Suprapubic skin (tissue), 4 donors: Measurements from ENCODE around the gene COL5A1. TPM values are rescaled to one million over a fixed set of nuclear protein-coding genes. Genes with fewer than 3 reads are reported as not detected.
"Not testable (repeated sequence)": the region's sequence is repeated elsewhere in the genome, so short reads cannot be mapped to it uniquely, and the experiment has no call there.

Experiments
- DNase-seq, 2 donors: peaks; one replicate each; pipeline ENCODE4 v3.0.0-alpha.2; 2019; ENCODE audit warnings: low spot score in 2 of 2
- H3K27ac ChIP-seq: fragments of 200-600 bp; sonication (generic); one replicate; pipeline ENCODE4 v1.5.1; 2019
- H3K27me3 ChIP-seq: fragments of 200-600 bp; sonication (generic); one replicate; pipeline ENCODE4 v1.5.1; 2019
- H3K36me3 ChIP-seq: fragments of 200-600 bp; sonication (generic); one replicate; pipeline ENCODE4 v1.5.1; 2019
- H3K4me1 ChIP-seq: fragments of 200-600 bp; sonication (generic); one replicate; pipeline ENCODE4 v1.5.1; 2019
- H3K4me3 ChIP-seq: fragments of 200-600 bp; sonication (generic); one replicate; pipeline ENCODE4 v1.5.1; 2019; ENCODE audit warnings: mild to moderate bottlenecking
- H3K9me3 ChIP-seq: fragments of 200-600 bp; sonication (generic); one replicate; pipeline ENCODE4 v1.5.1; 2019
- CTCF ChIP-seq, 2 donors: fragments of 200-600 bp in 1 of 2; fragments of 450-650 bp in 1 of 2; sonication (generic) in 1 of 2; IDR thresholded peaks; one replicate each; pipeline ENCODE4 v1.5.1; 2016 to 2019; ENCODE audit warnings: antibody characterized with exemption in 2 of 2, mild to moderate bottlenecking in 1 of 2, moderate library complexity in 1 of 2
- EP300 ChIP-seq: sonication (generic); formaldehyde crosslinking; IDR thresholded peaks from one replicate; pipeline ENCODE4 v1.6.1; 2017; ENCODE audit warnings: antibody characterized with exemption
- POLR2A ChIP-seq, 2 donors: fragments of 450-650 bp; IDR thresholded peaks; one replicate each; pipeline ENCODE4 v1.6.1; 2017; ENCODE audit warnings: antibody characterized with exemption in 2 of 2, mild to moderate bottlenecking in 2 of 2, moderate library complexity in 2 of 2
- POLR2AphosphoS5 ChIP-seq, 3 donors: sonication (generic); formaldehyde crosslinking; IDR thresholded peaks; one replicate each; pipeline ENCODE4 v1.6.1; 2017; ENCODE audit warnings: antibody characterized with exemption in 3 of 3
- WGBS: methylation state at CpG from one replicate; pipeline ENCODE4 v1.1.5; 2018; 5-methylcytosine and 5-hydroxymethylcytosine counted together
- total RNA-seq, 4 donors: library from RNA; depleted of rRNA; stranded (reverse); fragments of >200 nt; gene quantifications; one replicate each; pipeline ENCODE4 v1.1.0, GENCODE V29; 2016

Gene COL5A1
- total RNA-seq, 4 donors from 2014 or later = 8.6 to 16.5 (median 15.4) TPM

GRCh38 chr9:134681061-134681661 lies 39.6 kb downstream of the COL5A1 start:
- Histone ChIP-seq H3K4me3 (no peak overlapping the region), H3K27me3 (no peaks in the 10 kb centered on the region), H3K27ac (no peak overlapping the region), H3K9me3 (no peaks in the 10 kb centered on the region), H3K4me1 (peaks cover 14% of the 10 kb centered on the region), H3K36me3 (no peaks in the 10 kb centered on the region)
- 66% methylated on average over 14 of the region's 22 CpGs for WGBS
- TF ChIP-seq POLR2AphosphoS5 (IDR thresholded peaks at IDR 0.05) = no peak
- TF ChIP-seq EP300 = no peak
- no peak for TF ChIP-seq POLR2A (IDR thresholded peaks at IDR 0.05)
- TF ChIP-seq CTCF (IDR thresholded peaks at IDR 0.05) = no peak
- DNase-seq = no peak

- H3K4me1 ChIP-seq = peaks cover 14% of the 10 kb centered on the region
- no peak overlapping the region for H3K27ac ChIP-seq
- H3K9me3 ChIP-seq = no peaks in the 10 kb centered on the region
- H3K27me3 ChIP-seq = no peaks in the 10 kb centered on the region
- WGBS = 88% methylated on average over 8 of the region's 15 CpGs
- TF ChIP-seq CTCF (IDR thresholded peaks at IDR 0.05) (no peak), POLR2A (IDR thresholded peaks at IDR 0.05) (no peak)
- DNase-seq = no peak
- H3K36me3 ChIP-seq = no peaks in the 10 kb centered on the region
- H3K4me3 ChIP-seq = no peak overlapping the region
These were observed 40.4 kb downstream of the COL5A1 start for GRCh38 chr9:134682026-134682425.

GRCh38 chr9:134682651-134683364 lies 41.2 kb downstream of the COL5A1 start:
- H3K27me3 ChIP-seq = no peaks in the 10 kb centered on the region
- peaks cover 14% of the 10 kb centered on the region for H3K4me1 ChIP-seq
- H3K4me3 ChIP-seq = no peak overlapping the region
- 91% methylated on average over 23 of the region's 25 CpGs for WGBS
- no peaks in the 10 kb centered on the region for H3K9me3 ChIP-seq
- TF ChIP-seq CTCF (IDR thresholded peaks at IDR 0.05) (no peak), POLR2AphosphoS5 (IDR thresholded peaks at IDR 0.05) (no peak), EP300 (no peak), POLR2A (IDR thresholded peaks at IDR 0.05) (no peak)
- DNase-seq = no peak
- H3K36me3 ChIP-seq = no peaks in the 10 kb centered on the region
- H3K27ac ChIP-seq = no peak overlapping the region

GRCh38 chr9:134683714-134684374 lies 42.2 kb downstream of the COL5A1 start:
- no peak for TF ChIP-seq POLR2A (IDR thresholded peaks at IDR 0.05)
- TF ChIP-seq CTCF (IDR thresholded peaks at IDR 0.05) = no peak
- no peak for TF ChIP-seq EP300
- TF ChIP-seq POLR2AphosphoS5 (IDR thresholded peaks at IDR 0.05) = no peak

GRCh38 chr9:134684375-134684723 lies 42.7 kb downstream of the COL5A1 start:
- H3K9me3 ChIP-seq = no peaks in the 10 kb centered on the region
- H3K36me3 ChIP-seq = no peaks in the 10 kb centered on the region
- peaks cover 12% of the 10 kb centered on the region for H3K4me1 ChIP-seq
- DNase-seq = no peak
- H3K4me3 ChIP-seq = no peak overlapping the region
- TF ChIP-seq EP300 (no peak), CTCF (IDR thresholded peaks at IDR 0.05) (no peak), POLR2AphosphoS5 (IDR thresholded peaks at IDR 0.05) (no peak), POLR2A (IDR thresholded peaks at IDR 0.05) (no peak)
- no peaks in the 10 kb centered on the region for H3K27me3 ChIP-seq
- 94% methylated on average over 3 of the region's 3 CpGs for WGBS
- H3K27ac ChIP-seq = no peak overlapping the region

More at GRCh38 chr9:134683714-134684374, 42.2 kb downstream of the COL5A1 start:
- 93% methylated on average over 22 of the region's 22 CpGs for WGBS
- no peak for DNase-seq
- H3K27ac ChIP-seq = no peak overlapping the region
- H3K9me3 ChIP-seq = no peaks in the 10 kb centered on the region
- H3K4me3 ChIP-seq = no peak overlapping the region
- peaks cover 11% of the 10 kb centered on the region for H3K4me1 ChIP-seq
- H3K27me3 ChIP-seq = no peaks in the 10 kb centered on the region
- no peaks in the 10 kb centered on the region for H3K36me3 ChIP-seq

GRCh38 chr9:134684941-134685340 lies 43.3 kb downstream of the COL5A1 start:
- H3K4me1 ChIP-seq = peaks cover 18% of the 10 kb centered on the region
- not testable (repeated sequence) for H3K27ac ChIP-seq, DNase-seq

More at GRCh38 chr9:134684941-134685340, 43.3 kb downstream of the COL5A1 start:
- not testable (repeated sequence) for H3K4me3 ChIP-seq, H3K9me3 ChIP-seq, H3K27me3 ChIP-seq, H3K36me3 ChIP-seq
